Dedifferentiated amniotic fluid mesenchymal stem cell (primary cell): ENCODE data around the gene KCNB1.

Experiments used
- DNase-seq: peaks from one replicate; pipeline ENCODE4 v3.0.0-alpha.2; 2016; ENCODE audit errors: extremely low spot score

Gene KCNB1

DNA sequence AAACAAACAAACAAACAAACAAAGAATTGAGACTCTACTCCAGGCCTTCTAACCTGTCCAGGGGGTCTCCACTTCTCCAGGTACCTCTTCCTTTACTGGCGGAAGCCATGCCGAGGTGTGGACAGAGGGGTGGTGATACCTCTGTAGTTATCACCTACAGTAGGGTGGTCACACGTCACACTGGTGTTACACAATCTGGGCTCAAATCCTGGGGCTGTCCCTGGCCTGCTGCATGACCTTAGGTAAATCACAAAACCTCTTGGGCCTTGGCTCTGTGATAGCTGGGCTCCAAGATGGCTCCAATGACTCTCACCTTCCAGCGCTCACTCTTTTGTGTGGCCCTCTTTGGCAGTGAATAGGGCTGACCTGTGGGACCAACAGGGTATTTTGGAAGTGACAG is 127.8 kb downstream of the KCNB1 start:
- DNase-seq, result no peak

GRCh38 chr20:49353348-49353747 is 129.1 kb downstream of the KCNB1 start:
- DNase-seq, result no peak

- DNase-seq, result no peak
Observed at GRCh38 chr20:49352751-49353150, 129.7 kb downstream of the KCNB1 start.

- DNase-seq, result no peak
Observed at GRCh38 chr20:49351775-49352174, 130.7 kb downstream of the KCNB1 start.

DNA sequence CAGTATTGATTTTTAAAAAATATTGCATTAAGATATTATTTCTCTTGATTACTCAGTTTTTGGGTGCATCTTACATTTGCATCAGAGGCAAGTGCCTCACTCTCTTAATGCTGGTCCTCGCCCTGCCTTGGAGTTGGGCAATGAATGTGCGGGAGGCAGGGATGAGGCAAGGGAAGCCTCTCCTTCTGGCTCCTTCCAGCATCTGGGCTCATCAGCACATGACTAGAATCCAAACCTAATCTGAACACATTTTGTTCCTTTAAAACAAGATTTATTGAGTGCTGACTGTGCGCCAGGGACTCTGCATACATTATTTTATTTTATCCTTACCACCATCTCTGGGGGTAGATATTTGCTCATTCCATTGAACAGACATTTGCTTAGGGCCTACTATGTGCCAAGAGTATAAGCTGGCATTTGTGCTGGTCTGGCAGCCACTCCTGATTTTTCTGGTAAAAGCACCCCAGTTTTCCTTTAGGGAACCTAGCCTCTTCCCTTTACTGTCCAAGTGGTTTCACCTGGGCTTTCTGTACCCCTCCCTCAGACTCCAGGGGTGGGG is 132.7 kb downstream of the KCNB1 start:
- no peak for DNase-seq

DNA sequence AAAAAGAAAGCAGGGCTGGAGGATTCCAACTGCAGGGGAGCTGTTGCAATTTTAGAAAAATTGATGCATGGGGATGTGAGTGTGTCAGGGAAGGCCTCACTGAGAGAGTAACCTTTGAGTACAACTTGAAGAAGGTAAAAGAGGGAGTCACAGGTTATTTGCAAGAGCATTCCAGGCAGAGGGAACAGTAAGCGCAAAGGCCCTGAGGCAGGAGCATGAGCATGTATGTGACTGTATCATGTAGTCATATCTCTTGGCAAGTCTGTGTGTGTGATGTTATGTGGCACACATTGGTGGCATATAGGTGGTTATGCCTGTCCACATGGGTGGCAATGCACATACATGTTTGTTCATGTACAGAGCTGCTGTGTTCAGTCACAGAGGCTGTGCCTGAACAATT is 133.4 kb downstream of the KCNB1 start:
- DNase-seq, result no peak

GRCh38 chr20:49348563-49348962 is 133.9 kb downstream of the KCNB1 start:
- no peak for DNase-seq

DNA sequence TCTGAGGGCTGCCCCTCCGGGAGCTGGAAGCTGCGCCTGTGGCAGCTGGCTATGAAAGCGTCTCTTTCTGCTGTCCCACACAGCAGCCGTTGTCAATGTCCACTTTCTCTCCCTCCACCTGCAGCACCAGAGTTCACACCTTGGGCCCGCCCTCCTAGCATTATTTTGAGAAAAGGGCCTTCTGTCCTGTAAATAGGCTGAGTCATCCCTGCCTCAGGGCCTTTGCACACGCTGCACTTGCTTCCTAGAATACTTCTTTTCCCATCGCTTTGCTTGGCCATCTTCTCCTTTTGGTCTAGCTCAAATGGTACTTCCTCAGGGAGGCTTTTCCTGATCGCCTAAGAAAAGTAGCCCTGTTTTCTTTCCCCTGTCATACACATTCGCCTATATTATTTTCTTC is 135.3 kb downstream of the KCNB1 start:
- no peak for DNase-seq

- DNase-seq, result no peak
Observed at GRCh38 chr20:49346682-49347081, 135.8 kb downstream of the KCNB1 start.

DNA sequence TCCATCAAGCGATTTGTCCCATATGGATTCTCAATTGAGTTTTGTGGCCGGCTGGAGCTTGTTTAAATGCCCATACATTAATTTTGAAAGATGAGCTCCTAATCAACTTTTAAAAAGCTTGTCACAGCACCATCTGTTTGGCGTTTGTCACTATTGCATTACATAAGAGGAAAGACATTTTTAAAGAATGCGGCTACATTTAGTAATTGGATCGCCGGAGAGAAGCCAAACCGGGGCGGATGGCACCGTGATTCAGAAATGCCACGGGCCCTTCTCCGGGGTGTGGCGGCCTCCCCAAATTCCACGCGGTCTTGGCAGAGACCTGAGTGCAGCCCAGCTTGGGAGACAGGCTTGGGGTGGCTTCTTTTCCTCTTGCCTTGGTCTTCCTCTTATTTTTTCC is 136.9 kb downstream of the KCNB1 start:
- peak; percentile 89 for DNase-seq

DNA sequence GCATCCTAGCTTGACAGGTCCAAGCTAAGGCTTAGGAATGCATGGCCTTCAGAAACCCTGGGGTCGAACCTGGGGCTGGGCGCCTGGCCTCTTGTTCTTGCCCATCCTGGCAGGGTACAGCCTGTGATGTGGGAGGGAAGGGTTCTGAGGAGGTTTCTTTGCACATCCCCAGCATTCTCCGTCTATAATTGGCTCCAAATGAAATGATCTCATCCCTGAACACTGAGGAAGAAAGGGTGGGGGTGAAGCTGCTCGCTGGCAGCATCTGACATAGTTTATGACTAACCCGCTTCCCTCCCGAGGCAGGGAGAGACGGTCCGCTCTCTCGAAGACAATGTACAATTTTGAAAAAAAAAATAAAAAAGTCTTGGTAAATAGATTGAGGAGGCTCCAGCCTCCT is 137.5 kb downstream of the KCNB1 start:
- DNase-seq, result peak; percentile 98

DNA sequence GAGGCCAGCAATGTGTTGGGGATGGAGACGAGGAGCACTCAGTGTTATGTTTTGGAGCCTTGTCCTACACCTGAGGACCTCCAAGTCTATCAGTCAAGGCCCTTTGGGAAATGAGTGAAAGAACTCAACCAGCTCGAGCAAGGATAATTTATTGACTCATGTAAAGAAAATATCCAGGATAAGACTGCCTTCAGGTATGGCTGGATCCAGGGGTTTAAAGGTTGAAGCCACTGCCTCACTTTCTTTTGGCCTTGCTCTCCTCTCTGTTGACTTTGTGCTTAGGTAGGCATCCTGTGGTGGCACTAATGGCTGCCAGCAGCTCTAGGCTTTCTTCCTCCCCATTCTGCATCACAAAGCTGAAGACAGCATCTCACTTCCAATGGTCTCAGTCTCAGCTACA is 138.3 kb downstream of the KCNB1 start:
- DNase-seq, result no peak

- DNase-seq, result no peak
Observed at GRCh38 chr20:49343246-49343645, 139.2 kb downstream of the KCNB1 start.

- no peak for DNase-seq
Observed at GRCh38 chr20:49340161-49340966, 142.1 kb downstream of the KCNB1 start.

DNA sequence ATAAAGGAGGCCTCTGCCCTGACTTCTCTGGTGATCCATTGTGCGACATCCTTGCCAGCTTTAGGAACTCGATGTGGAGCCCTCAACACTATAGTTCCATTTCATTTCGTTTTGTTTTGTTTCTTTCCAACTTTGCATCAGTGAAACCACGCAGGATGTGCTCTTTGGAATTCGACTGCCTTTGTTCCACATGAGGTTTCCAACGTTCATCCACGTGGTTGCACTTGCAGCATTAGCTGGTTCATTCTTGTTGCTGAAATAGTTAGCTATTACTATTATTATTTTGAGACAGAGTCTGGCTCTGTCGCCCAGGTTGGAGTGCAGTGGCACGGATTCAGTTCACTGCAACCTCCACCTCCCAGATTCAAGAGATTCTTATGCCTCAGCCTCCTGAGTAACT is 143.3 kb downstream of the KCNB1 start:
- no peak for DNase-seq

- no peak for DNase-seq
Observed at GRCh38 chr20:49338061-49338460, 144.4 kb downstream of the KCNB1 start.

GRCh38 chr20:49337357-49337756 is 145.1 kb downstream of the KCNB1 start:
- DNase-seq, result no peak

DNA sequence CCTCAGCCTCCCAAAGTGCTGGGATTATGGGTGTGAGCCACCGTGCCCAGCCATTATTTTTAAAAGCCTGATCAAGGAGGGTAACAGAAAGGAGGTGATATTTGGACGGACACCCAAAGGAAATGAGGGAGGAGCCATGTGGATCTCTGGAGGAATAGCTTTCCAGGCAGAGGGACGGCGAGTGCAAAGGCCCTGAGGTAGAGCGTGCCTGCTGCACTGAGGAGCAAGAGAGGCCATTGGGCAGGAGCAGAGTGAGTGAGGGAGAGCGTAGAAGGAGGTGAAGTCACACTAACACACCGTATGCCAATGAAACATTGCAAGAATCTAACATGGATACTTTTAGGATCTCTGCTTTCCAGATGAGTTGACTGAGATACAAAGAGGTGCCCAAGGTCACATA is 145.7 kb downstream of the KCNB1 start:
- no peak for DNase-seq

- no peak for DNase-seq
Observed at GRCh38 chr20:49335476-49335875, 147.0 kb downstream of the KCNB1 start.

GRCh38 chr20:49330701-49331615 is 151.5 kb downstream of the KCNB1 start:
- no peak for DNase-seq

GRCh38 chr20:49328790-49329189 is 153.7 kb downstream of the KCNB1 start:
- no peak for DNase-seq

- peak; percentile 41 for DNase-seq
Observed at GRCh38 chr20:49326026-49326425, 156.4 kb downstream of the KCNB1 start.

GRCh38 chr20:49324306-49324705 is 158.2 kb downstream of the KCNB1 start:
- DNase-seq, result no peak
